Hepatocyte (in vitro differentiated cells): ENCODE results near the gene SMOC1.

ENCODE experiments used
- EZH2 ChIP-seq: fragments of 200-600 bp; sonication (generic); IDR thresholded peaks from 2 replicates; pipeline ENCODE4 v1.6.1; 2016; ENCODE audit warnings: antibody characterized with exemption, mild to moderate bottlenecking, borderline replicate concordance
- TF ChIP-seq, protein P1 (sequence below): fragments of 200-600 bp; sonication (generic); IDR thresholded peaks from 2 replicates; pipeline ENCODE4 v1.5.1; 2016; ENCODE audit warnings: antibody characterized with exemption, mild to moderate bottlenecking; ENCODE audit not compliant: poor library complexity

DNA sequence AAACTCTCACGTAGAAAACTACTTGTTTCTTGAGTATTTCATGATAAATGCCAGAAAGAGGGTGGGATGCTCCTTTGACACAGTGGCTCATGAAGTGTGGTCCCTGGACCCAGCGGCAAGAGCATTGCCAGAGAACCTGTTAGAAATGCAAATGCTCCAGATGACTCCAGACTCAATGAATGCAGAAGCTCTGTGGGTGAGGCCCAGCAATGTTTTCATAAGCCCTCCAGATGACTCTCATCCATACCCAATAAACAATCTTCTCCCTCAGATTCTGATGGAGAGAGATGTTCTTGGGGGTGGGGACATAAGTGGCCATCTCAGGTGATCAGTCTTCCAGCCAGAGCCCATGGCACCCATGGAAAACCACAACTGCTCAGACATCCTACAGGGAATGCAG lies 88.9 kb downstream of the SMOC1 start:
- TF ChIP-seq, protein P1, sequence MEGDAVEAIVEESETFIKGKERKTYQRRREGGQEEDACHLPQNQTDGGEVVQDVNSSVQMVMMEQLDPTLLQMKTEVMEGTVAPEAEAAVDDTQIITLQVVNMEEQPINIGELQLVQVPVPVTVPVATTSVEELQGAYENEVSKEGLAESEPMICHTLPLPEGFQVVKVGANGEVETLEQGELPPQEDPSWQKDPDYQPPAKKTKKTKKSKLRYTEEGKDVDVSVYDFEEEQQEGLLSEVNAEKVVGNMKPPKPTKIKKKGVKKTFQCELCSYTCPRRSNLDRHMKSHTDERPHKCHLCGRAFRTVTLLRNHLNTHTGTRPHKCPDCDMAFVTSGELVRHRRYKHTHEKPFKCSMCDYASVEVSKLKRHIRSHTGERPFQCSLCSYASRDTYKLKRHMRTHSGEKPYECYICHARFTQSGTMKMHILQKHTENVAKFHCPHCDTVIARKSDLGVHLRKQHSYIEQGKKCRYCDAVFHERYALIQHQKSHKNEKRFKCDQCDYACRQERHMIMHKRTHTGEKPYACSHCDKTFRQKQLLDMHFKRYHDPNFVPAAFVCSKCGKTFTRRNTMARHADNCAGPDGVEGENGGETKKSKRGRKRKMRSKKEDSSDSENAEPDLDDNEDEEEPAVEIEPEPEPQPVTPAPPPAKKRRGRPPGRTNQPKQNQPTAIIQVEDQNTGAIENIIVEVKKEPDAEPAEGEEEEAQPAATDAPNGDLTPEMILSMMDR, result no peak
- TF ChIP-seq EZH2, result no peak
